ENCODE data around the gene WRAP73.

WRAP73 gene

GRCh38 chr1:3681231-3681897 lies 31.5 kb upstream of the WRAP73 start:
- Histone ChIP-seq H4K20me1 (ENCODE audit: insufficient read depth, low read length) (no peaks in the 10 kb centered on the region), H3K9me2 (ENCODE audit: low read depth, low read length) (no peaks in the 10 kb centered on the region), H3K36me3 (ENCODE audit: insufficient read depth, low read length) (no peaks in the 10 kb centered on the region), H2AFZ (ENCODE audit: low read length) (no peak overlapping the region), H3K4me1 (ENCODE audit: insufficient read depth, low read length, severe bottlenecking) (no peaks in the 10 kb centered on the region), H3K9me3 (ENCODE audit: low read length) (no peaks in the 10 kb centered on the region), H3K4me2 (ENCODE audit: low read length) (no peak overlapping the region), H3F3A (ENCODE audit: insufficient read depth, low read length) (no peaks in the 10 kb centered on the region), H3K9ac (ENCODE audit: low read length) (no peak overlapping the region), H3K27me3 (ENCODE audit: insufficient read depth, low read length) (no peaks in the 10 kb centered on the region), H3K79me2 (ENCODE audit: insufficient read depth, low read length) (no peaks in the 10 kb centered on the region), H3K4me3 (ENCODE audit: low read depth, low read length, poor library complexity, severe bottlenecking) (no peak overlapping the region), H3K27ac (ENCODE audit: low read depth, low read length, poor library complexity, severe bottlenecking) (no peak overlapping the region)
- TF ChIP-seq CTCF (IDR thresholded peaks at IDR 0.05; ENCODE audit: low read length) (no peak), EZH2 (IDR thresholded peaks at IDR 0.05; ENCODE audit: borderline replicate concordance, low read length) (no peak)

- H3K4me3 ChIP-seq (ENCODE audit: low read depth, low read length, poor library complexity, severe bottlenecking): no peak overlapping the region
- H3K27ac ChIP-seq (ENCODE audit: low read depth, low read length, poor library complexity, severe bottlenecking): no peak overlapping the region
- H3K4me2 ChIP-seq (ENCODE audit: low read length): no peak overlapping the region
These were observed 30.8 kb upstream of the WRAP73 start for GRCh38 chr1:3680488-3681230.

GRCh38 chr1:3679799-3680453 lies 30.0 kb upstream of the WRAP73 start:
- Histone ChIP-seq H3K27me3 (ENCODE audit: insufficient read depth, low read length) (no peaks in the 10 kb centered on the region), H3K4me2 (ENCODE audit: low read length) (no peak overlapping the region), H3K27ac (ENCODE audit: low read depth, low read length, poor library complexity, severe bottlenecking) (no peak overlapping the region), H3K9me2 (ENCODE audit: low read depth, low read length) (no peaks in the 10 kb centered on the region), H3K4me1 (ENCODE audit: insufficient read depth, low read length, severe bottlenecking) (no peaks in the 10 kb centered on the region), H3K9ac (ENCODE audit: low read length) (no peak overlapping the region), H3K9me3 (ENCODE audit: low read length) (no peaks in the 10 kb centered on the region), H3K4me3 (ENCODE audit: low read depth, low read length, poor library complexity, severe bottlenecking) (no peak overlapping the region), H3F3A (ENCODE audit: insufficient read depth, low read length) (no peaks in the 10 kb centered on the region), H4K20me1 (ENCODE audit: insufficient read depth, low read length) (no peaks in the 10 kb centered on the region), H2AFZ (ENCODE audit: low read length) (no peak overlapping the region), H3K36me3 (ENCODE audit: insufficient read depth, low read length) (no peaks in the 10 kb centered on the region), H3K79me2 (ENCODE audit: insufficient read depth, low read length) (no peaks in the 10 kb centered on the region)
- no peak for TF ChIP-seq CTCF (IDR thresholded peaks at IDR 0.05; ENCODE audit: low read length)

More at GRCh38 chr1:3680488-3681230, 30.8 kb upstream of the WRAP73 start:
- no peaks in the 10 kb centered on the region for H3F3A ChIP-seq (ENCODE audit: insufficient read depth, low read length)
- H3K9me3 ChIP-seq (ENCODE audit: low read length): no peaks in the 10 kb centered on the region
- H2AFZ ChIP-seq (ENCODE audit: low read length): no peak overlapping the region
- no peaks in the 10 kb centered on the region for H3K9me2 ChIP-seq (ENCODE audit: low read depth, low read length)
- H3K9ac ChIP-seq (ENCODE audit: low read length): no peak overlapping the region
- no peak for TF ChIP-seq CTCF (IDR thresholded peaks at IDR 0.05; ENCODE audit: low read length)
- TF ChIP-seq EZH2 (IDR thresholded peaks at IDR 0.05; ENCODE audit: borderline replicate concordance, low read length): no peak
- H3K4me1 ChIP-seq (ENCODE audit: insufficient read depth, low read length, severe bottlenecking): no peaks in the 10 kb centered on the region
- no peaks in the 10 kb centered on the region for H3K27me3 ChIP-seq (ENCODE audit: insufficient read depth, low read length)
- no peaks in the 10 kb centered on the region for H3K79me2 ChIP-seq (ENCODE audit: insufficient read depth, low read length)
- no peaks in the 10 kb centered on the region for H3K36me3 ChIP-seq (ENCODE audit: insufficient read depth, low read length)
- H4K20me1 ChIP-seq (ENCODE audit: insufficient read depth, low read length): no peaks in the 10 kb centered on the region

All from OCI-LY1 (cell line).